Body of pancreas (tissue), 4 donors: ENCODE data around the gene RHEX. TPM values are rescaled to one million over a fixed set of nuclear protein-coding genes. Genes with fewer than 3 reads are reported as not detected.
"Not testable (repeated sequence)": the region's sequence is repeated elsewhere in the genome, so short reads cannot be mapped to it uniquely, and the experiment has no call there.

Experiments
- ATAC-seq: fragments of 150-250 bp; one replicate; pipeline ENCODE4 v1.9.1; 2016
- DNase-seq, 4 donors: peaks; one replicate each; pipeline ENCODE4 v3.0.0-alpha.2; 2019
- H3K27ac ChIP-seq, 4 donors: fragments of 200-600 bp; sonication (generic); 1 replicate in 3 of 4; 2 replicates in 1 of 4; pipeline versions ENCODE4 v1.5.1 to v1.6.1; 2016 to 2019; ENCODE audit warnings: mild to moderate bottlenecking in 1 of 4, mixed read lengths in 1 of 4, moderate library complexity in 1 of 4
- H3K27me3 ChIP-seq, 2 donors: fragments of 200-600 bp; sonication (generic); one replicate each; pipeline ENCODE4 v1.6.0; 2016; ENCODE audit warnings: mild to moderate bottlenecking in 1 of 2
- H3K36me3 ChIP-seq, 2 donors: fragments of 200-600 bp; sonication (generic); replicated peaks in 1 of 2; 2 replicates each; pipeline ENCODE4 v1.5.1; 2016; ENCODE audit warnings: low read depth in 2 of 2; ENCODE audit not compliant: insufficient read depth in 1 of 2
- H3K4me1 ChIP-seq: fragments of 200-600 bp; sonication (generic); one replicate; pipeline ENCODE4 v1.6.0; 2016
- H3K4me3 ChIP-seq, 2 donors: fragments of 200-600 bp; sonication (generic); 1 replicate in 1 of 2; 2 replicates in 1 of 2; pipeline ENCODE4 v1.5.1; 2016 to 2019
- H3K9me3 ChIP-seq, 3 donors: fragments of 200-600 bp; sonication (generic); 1 replicate in 2 of 3; 2 replicates in 1 of 3; pipeline ENCODE4 v1.5.1; 2016
- CTCF ChIP-seq, 7 experiments: fragments of 450-650 bp in 4 of 7; fragments of 200-600 bp in 3 of 7; sonication (generic) in 3 of 7; IDR thresholded peaks; one replicate each; pipeline ENCODE4 v1.5.1; 2016 to 2019; ENCODE audit warnings: antibody characterized with exemption in 7 of 7
- POLR2A ChIP-seq, 3 donors: fragments of 450-650 bp; IDR thresholded peaks; one replicate each; pipeline ENCODE4 v1.6.1; 2016; ENCODE audit warnings: antibody characterized with exemption in 3 of 3, mild to moderate bottlenecking in 2 of 3
- WGBS, 2 donors: methylation state at CpG; one replicate each; pipeline ENCODE4 v1.1.5; 2017; 5-methylcytosine and 5-hydroxymethylcytosine counted together
- intact Hi-C: fragments of 100-400 bp; cut with DNase I; formaldehyde crosslinking; loops from one replicate; pipeline ENCODE4 v1.15.1; 2023
- total RNA-seq, 2 donors: library from RNA; depleted of rRNA; stranded (reverse); fragments of >200 nt; gene quantifications; one replicate each; pipeline ENCODE4 v1.1.0, GENCODE V29; 2016

The RHEX gene
- total RNA-seq, 2 donors from 2014 or later: 0.52 TPM; not detected in 1

GRCh38 chr1:206055639-206056323 lies 2.8 kb downstream of the RHEX start:
- intact Hi-C loops, H3K36me3 ChIP-seq, DNase-seq, H3K4me3 ChIP-seq, H3K27me3 ChIP-seq, H3K9me3 ChIP-seq, ATAC-seq, H3K27ac ChIP-seq: not testable (repeated sequence)
- WGBS, 2 donors: 73% methylated on average over 8 of the region's 8 CpGs
- H3K4me1 ChIP-seq: peaks cover 12% of the 10 kb centered on the region

GRCh38 chr1:206058289-206058926 lies 5.4 kb downstream of the RHEX start:
- H3K4me3 ChIP-seq, DNase-seq, H3K27ac ChIP-seq, H3K9me3 ChIP-seq, ATAC-seq, intact Hi-C loops, H3K27me3 ChIP-seq, H3K36me3 ChIP-seq, H3K4me1 ChIP-seq: not testable (repeated sequence)
- 79 to 82% methylated on average over 6 to 7 of the region's 9 CpGs for WGBS, 2 donors

GRCh38 chr1:206058927-206059292 lies 5.9 kb downstream of the RHEX start:
- 93 to 100% methylated on average over 1 of the region's 1 CpG for WGBS, 2 donors
- TF ChIP-seq POLR2A (IDR thresholded peaks at IDR 0.05) (no peak), CTCF (IDR thresholded peaks at IDR 0.05) (no peak)
- Histone ChIP-seq H3K4me3 (no peak overlapping the region), H3K4me1 (no peaks in the 10 kb centered on the region), H3K9me3 (no peaks in the 10 kb centered on the region), H3K36me3 (no peaks in the 10 kb centered on the region), H3K27ac (no peak overlapping the region), H3K27me3 (no peaks in the 10 kb centered on the region)
- intact Hi-C loops: no loop called here
- DNase-seq (no peak), ATAC-seq (no peak)

- Histone ChIP-seq H3K4me1 (no peaks in the 10 kb centered on the region), H3K27ac (no peak overlapping the region), H3K27me3 (no peaks in the 10 kb centered on the region), H3K9me3 (no peaks in the 10 kb centered on the region), H3K4me3 (no peak overlapping the region), H3K36me3 (no peaks in the 10 kb centered on the region)
- WGBS, 2 donors: 66 to 67% methylated on average over 3 of the region's 3 CpGs
- intact Hi-C loops: no loop called here
- no peak for TF ChIP-seq CTCF (IDR thresholded peaks at IDR 0.05)
- TF ChIP-seq POLR2A (IDR thresholded peaks at IDR 0.05): no peak
- ATAC-seq (no peak), DNase-seq (no peak)
These were observed 6.5 kb downstream of the RHEX start for GRCh38 chr1:206059355-206059915.

GRCh38 chr1:206060844-206061243 lies 7.9 kb downstream of the RHEX start:
- Histone ChIP-seq H3K36me3 (no peaks in the 10 kb centered on the region), H3K27me3 (no peaks in the 10 kb centered on the region), H3K4me3 (no peak overlapping the region), H3K27ac (no peak overlapping the region), H3K9me3 (no peaks in the 10 kb centered on the region), H3K4me1 (no peaks in the 10 kb centered on the region)
- 90 to 95% methylated on average over 3 of the region's 3 CpGs for WGBS, 2 donors
- no peak for ATAC-seq
- intact Hi-C loops: no loop called here
- TF ChIP-seq CTCF (IDR thresholded peaks at IDR 0.05): no peak
- no peak for TF ChIP-seq POLR2A (IDR thresholded peaks at IDR 0.05)
- no peak for DNase-seq
